ENCODE results near the gene NPIPA3. TPM values are rescaled to one million over a fixed set of nuclear protein-coding genes. Genes with fewer than 3 reads are reported as not detected.

Gene NPIPA3
- 0.70 and 1.2 TPM in 2 replicates for total RNA-seq (ENCODE audit: low replicate concordance)

DNA sequence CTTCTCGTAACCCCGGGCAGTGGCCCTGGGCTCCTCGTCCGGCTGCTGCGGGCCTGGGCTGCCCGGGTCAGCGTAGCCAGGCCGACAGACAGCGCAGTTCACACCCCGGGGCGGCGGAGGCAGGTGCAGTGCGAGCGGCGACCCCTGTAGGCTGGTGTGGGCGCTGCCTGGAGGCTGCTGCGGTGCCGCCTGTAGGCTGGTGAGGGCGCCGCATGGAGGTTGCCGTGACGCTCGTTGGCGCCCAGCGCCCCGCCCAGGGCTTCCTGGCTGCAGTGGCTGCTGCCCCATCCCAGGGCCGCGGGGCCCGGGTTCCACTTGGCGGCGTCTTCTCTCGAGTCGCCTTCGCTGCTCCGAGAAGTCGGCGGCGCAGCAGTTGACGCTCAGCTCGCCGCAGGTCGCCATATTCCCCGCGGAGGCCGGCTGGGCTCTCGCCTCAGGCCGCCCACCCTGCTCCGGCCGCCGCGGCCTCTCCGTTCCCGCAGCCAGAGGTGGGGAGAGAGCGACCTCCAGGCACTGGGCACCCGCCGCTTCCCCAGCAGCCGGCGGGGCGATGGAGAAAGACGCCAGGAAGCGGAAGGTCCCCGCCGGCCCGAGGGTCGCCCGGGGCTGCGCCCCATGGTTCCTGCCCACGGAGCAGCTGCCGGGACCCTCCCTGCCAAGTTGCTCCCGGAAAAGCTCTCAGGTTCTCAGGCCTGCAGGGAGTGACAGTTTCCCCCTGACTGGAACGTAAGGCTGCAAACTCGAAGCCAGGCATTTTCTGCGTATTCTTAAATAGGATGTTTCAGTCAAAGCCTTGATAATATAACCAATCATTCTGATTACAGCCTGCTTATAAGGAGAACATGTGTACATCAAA is at the start of gene NPIPA3:
Gene NPIPA3 (plus strand): TSS at position 256 of the 856 bp plus-strand sequence. CDS start 5,533 bp downstream, outside the sequence.

DNA sequence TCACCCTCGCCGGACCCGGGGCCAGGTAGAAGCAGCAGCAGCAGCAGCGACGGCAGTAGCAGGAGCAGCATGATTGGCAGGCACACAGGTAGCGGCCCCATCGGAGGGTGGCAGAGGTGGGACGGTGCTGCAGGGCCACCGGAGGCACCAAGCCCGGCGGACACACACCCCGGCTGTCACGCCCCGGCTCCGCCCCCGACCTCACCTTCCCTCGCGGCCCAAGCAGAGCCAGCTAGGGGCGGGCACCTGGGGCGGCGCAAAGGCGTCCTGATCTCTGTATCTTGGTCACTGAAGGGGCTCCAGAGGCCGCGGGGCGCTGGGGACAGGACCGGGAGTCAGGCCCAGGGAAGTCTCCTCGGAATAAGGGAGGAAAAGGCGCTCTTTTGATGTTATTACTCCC is 9.1 kb upstream of the NPIPA3 start, which contains the start of gene PLA2G10:
Gene PLA2G10 (minus strand): TSS at position 180 of the 400 bp plus-strand sequence. CDS start 79 bp downstream, at position 101.

DNA sequence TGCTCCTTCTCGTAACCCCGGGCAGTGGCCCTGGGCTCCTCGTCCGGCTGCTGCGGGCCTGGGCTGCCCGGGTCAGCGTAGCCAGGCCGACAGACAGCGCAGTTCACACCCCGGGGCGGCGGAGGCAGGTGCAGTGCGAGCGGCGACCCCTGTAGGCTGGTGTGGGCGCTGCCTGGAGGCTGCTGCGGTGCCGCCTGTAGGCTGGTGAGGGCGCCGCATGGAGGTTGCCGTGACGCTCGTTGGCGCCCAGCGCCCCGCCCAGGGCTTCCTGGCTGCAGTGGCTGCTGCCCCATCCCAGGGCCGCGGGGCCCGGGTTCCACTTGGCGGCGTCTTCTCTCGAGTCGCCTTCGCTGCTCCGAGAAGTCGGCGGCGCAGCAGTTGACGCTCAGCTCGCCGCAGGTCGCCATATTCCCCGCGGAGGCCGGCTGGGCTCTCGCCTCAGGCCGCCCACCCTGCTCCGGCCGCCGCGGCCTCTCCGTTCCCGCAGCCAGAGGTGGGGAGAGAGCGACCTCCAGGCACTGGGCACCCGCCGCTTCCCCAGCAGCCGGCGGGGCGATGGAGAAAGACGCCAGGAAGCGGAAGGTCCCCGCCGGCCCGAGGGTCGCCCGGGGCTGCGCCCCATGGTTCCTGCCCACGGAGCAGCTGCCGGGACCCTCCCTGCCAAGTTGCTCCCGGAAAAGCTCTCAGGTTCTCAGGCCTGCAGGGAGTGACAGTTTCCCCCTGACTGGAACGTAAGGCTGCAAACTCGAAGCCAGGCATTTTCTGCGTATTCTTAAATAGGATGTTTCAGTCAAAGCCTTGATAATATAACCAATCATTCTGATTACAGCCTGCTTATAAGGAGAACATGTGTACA is 39.3 kb downstream of the NPIPA3 start, which contains the start of gene NPIPA2:
Gene NPIPA2 (plus strand): TSS at position 261 of the 856 bp plus-strand sequence. CDS start 5,533 bp downstream, outside the sequence.

Other genes starting within 250 kb of the NPIPA3 start
- gene PARN, start 73.2 kb upstream of the NPIPA3 start, total RNA-seq (ENCODE audit: low replicate concordance): 14.4 and 21.8 TPM in 2 replicates
- 30.4 and 47.4 TPM in 2 replicates for gene BFAR, start 70.5 kb upstream of the NPIPA3 start, total RNA-seq (ENCODE audit: low replicate concordance)
- gene PLA2G10, start 9.1 kb upstream of the NPIPA3 start, total RNA-seq (ENCODE audit: low replicate concordance): not detected in 2 replicates
- gene NPIPA2, start 39.1 kb downstream of the NPIPA3 start, total RNA-seq (ENCODE audit: low replicate concordance): 0.70 TPM in 1 of 2 replicates, not detected in the other
- gene NOMO1, start 130.3 kb downstream of the NPIPA3 start, total RNA-seq (ENCODE audit: low replicate concordance): 74.9 and 103 TPM in 2 replicates
- 32.5 and 92.0 TPM in 2 replicates for gene NPIPA1, start 234.0 kb downstream of the NPIPA3 start, total RNA-seq (ENCODE audit: low replicate concordance)